Loucy (cell line): ENCODE measurements around the gene NDUFA8.

Experiments
- H2AFZ ChIP-seq: fragments of 200-600 bp; sonication (generic); 2 replicates; pipeline ENCODE4 v1.6.0; 2016; ENCODE audit warnings: antibody characterized with exemption, mild to moderate bottlenecking, low read length, moderate library complexity
- H3F3A ChIP-seq: fragments of 200-600 bp; 2 replicates; pipeline ENCODE4 v1.6.0; 2016; ENCODE audit warnings: antibody characterized with exemption, low read depth, mild to moderate bottlenecking
- H3K27me3 ChIP-seq: fragments of 200-600 bp; sonication (generic); 2 replicates; pipeline ENCODE4 v1.6.1; 2014; ENCODE audit warnings: low read length, mild to moderate bottlenecking; ENCODE audit not compliant: insufficient read depth, poor library complexity, severe bottlenecking
- H3K36me3 ChIP-seq: fragments of 200-600 bp; sonication (generic); 2 replicates; pipeline ENCODE4 v1.6.1; 2016; ENCODE audit warnings: low read length; ENCODE audit not compliant: insufficient read depth
- H3K4me1 ChIP-seq: fragments of 200-600 bp; sonication (generic); 2 replicates; pipeline ENCODE4 v1.5.1; 2014; ENCODE audit warnings: low read length, mild to moderate bottlenecking; ENCODE audit not compliant: insufficient read depth, poor library complexity, severe bottlenecking
- H3K4me2 ChIP-seq: fragments of 200-600 bp; sonication (generic); 2 replicates; pipeline ENCODE4 v1.6.0; 2014; ENCODE audit warnings: antibody characterized with exemption, low read length, low read depth, mild to moderate bottlenecking; ENCODE audit not compliant: poor library complexity, severe bottlenecking
- H3K4me3 ChIP-seq: fragments of 200-600 bp; sonication (generic); 2 replicates; pipeline ENCODE4 v1.5.1; 2014; ENCODE audit warnings: low read length, mild to moderate bottlenecking, mixed read lengths; ENCODE audit not compliant: poor library complexity, severe bottlenecking
- H3K79me2 ChIP-seq: fragments of 200-600 bp; sonication (generic); 2 replicates; pipeline ENCODE4 v1.6.1; 2014; ENCODE audit warnings: low read length; ENCODE audit not compliant: insufficient read depth
- H3K9ac ChIP-seq: fragments of 200-600 bp; sonication (generic); 2 replicates; pipeline ENCODE4 v1.6.0; 2014; ENCODE audit warnings: mild to moderate bottlenecking, low read depth, low read length, moderate library complexity; ENCODE audit not compliant: poor library complexity, severe bottlenecking
- H3K9me2 ChIP-seq: fragments of 200-600 bp; sonication (generic); replicated peaks from 2 replicates; pipeline ENCODE4 v1.6.1; 2016; ENCODE audit warnings: low read depth, low read length, mixed read lengths
- H3K9me3 ChIP-seq: fragments of 200-600 bp; sonication (generic); 2 replicates; pipeline ENCODE4 v1.6.1; 2014; ENCODE audit warnings: mild to moderate bottlenecking, antibody characterized with exemption, low read length, low read depth; ENCODE audit not compliant: insufficient read depth
- H4K20me1 ChIP-seq: fragments of 200-600 bp; sonication (generic); 2 replicates; pipeline ENCODE4 v1.6.0; 2014; ENCODE audit warnings: antibody characterized with exemption, low read length, mild to moderate bottlenecking; ENCODE audit not compliant: insufficient read depth, poor library complexity, severe bottlenecking
- CTCF ChIP-seq: fragments of 200-600 bp; sonication (generic); conservative IDR thresholded peaks from 2 replicates; pipeline ENCODE4 v1.5.1; 2014; ENCODE audit warnings: mild to moderate bottlenecking, antibody characterized with exemption, low read length
- EZH2phosphoT487 ChIP-seq: fragments of 200-600 bp; IDR thresholded peaks from 2 replicates; pipeline ENCODE4 v1.6.1; 2018; ENCODE audit warnings: antibody characterized with exemption, mild to moderate bottlenecking, moderate library complexity, borderline replicate concordance

Gene NDUFA8

DNA sequence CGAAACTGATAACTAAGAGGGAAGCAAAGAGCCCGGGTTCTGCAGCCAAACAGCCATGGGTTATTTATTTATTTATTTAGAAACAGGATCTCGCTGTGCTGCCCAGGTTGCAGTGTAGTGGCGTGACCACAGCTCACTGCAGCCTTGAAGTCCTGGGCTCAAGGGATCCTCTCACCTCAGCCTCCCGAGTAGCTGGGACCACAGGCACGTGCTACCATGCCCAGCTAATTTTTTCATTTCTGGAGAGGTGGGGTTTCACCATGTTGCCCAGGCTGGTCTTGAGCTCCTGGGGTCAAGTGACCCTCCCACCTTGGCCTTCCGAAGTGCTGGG lies 24.1 kb downstream of the NDUFA8 start:
- no peak overlapping the region for H3K4me3 ChIP-seq
- TF ChIP-seq CTCF: no peak
- no peak for TF ChIP-seq EZH2phosphoT487
- no peaks in the 10 kb centered on the region for H3K9me3 ChIP-seq
- H3F3A ChIP-seq: no peaks in the 10 kb centered on the region
- H3K4me2 ChIP-seq: no peak overlapping the region
- H4K20me1 ChIP-seq: no peaks in the 10 kb centered on the region
- no peaks in the 10 kb centered on the region for H3K79me2 ChIP-seq
- H3K27me3 ChIP-seq: no peaks in the 10 kb centered on the region
- peaks cover 10% of the 10 kb centered on the region for H3K4me1 ChIP-seq
- no peak overlapping the region for H3K9ac ChIP-seq
- H3K9me2 ChIP-seq: no peaks in the 10 kb centered on the region
- H2AFZ ChIP-seq: no peak overlapping the region
- H3K36me3 ChIP-seq: no peaks in the 10 kb centered on the region

DNA sequence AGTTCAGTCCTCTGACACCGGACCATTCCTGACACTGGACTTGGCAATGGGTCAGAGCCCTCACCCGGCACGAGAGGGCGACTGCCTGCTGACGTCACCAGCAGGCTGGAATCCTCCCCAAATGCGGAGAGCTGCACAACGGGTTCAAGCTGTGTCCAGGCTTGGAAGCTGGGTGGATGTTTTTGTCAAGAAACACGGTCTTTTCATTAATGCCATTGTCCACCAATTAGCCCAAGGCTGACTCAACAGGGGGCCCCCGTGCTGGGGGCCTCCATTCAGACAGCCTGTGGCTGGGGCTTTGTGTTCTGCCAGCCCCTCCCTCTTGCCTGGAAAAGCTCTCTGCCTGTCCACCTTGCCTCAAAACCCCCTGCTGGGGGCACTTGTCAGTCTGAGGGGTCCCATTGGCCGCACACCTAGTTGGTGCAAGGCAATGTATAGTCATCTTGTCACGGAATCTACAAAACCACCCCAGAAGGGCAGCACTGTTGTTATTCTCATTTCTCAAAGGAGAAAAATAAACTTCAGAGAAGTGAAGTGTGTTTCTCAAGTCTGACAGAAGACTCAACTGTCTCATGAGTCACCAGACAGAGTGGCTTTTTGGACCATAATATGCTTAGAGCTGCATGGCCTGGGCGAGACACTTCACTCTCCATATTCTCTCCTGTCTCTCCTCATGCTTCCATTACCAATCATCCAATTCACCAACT lies 24.6 kb downstream of the NDUFA8 start:
- Histone ChIP-seq H3K9me2 (no peaks in the 10 kb centered on the region), H3K9me3 (no peaks in the 10 kb centered on the region), H2AFZ (no peak overlapping the region), H3K36me3 (no peaks in the 10 kb centered on the region), H3K4me3 (no peak overlapping the region), H3K27me3 (no peaks in the 10 kb centered on the region), H3K4me2 (no peak overlapping the region), H3F3A (no peaks in the 10 kb centered on the region), H3K79me2 (no peaks in the 10 kb centered on the region), H3K4me1 (peaks cover 5% of the 10 kb centered on the region), H4K20me1 (no peaks in the 10 kb centered on the region), H3K9ac (no peak overlapping the region)
- TF ChIP-seq CTCF (no peak), EZH2phosphoT487 (no peak)

DNA sequence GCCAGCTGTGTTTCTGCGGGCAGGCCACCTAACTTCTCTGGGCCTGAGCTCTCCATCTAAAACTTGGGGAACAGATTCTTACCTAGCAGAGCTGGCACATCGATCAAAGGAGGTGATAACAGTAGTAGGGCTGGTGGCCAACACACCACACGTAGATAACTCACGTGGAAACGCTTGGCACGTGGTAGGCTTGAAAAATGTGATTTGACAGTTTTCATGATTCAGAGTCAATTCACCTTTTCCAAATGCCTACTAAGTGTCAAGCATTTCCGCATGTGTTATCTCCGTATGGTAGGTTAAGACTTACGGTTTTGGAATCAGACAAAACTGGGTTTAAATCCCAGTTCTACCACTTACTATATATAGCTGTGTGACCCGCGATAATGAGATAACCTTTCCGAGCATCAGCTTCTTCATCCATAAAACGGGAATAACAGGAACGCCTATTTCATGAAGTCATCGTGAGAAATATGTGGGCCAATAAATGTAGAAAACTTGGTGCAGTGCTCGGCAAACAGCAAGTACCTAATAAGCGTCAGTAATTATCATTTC lies 25.5 kb downstream of the NDUFA8 start:
- H3K36me3 ChIP-seq: no peaks in the 10 kb centered on the region
- TF ChIP-seq CTCF (no peak), EZH2phosphoT487 (no peak)
- H3K79me2 ChIP-seq: no peaks in the 10 kb centered on the region
- H3K9me2 ChIP-seq: no peaks in the 10 kb centered on the region
- no peaks in the 10 kb centered on the region for H3F3A ChIP-seq
- no peak overlapping the region for H3K9ac ChIP-seq
- no peak overlapping the region for H3K4me2 ChIP-seq
- no peaks in the 10 kb centered on the region for H4K20me1 ChIP-seq
- no peaks in the 10 kb centered on the region for H3K9me3 ChIP-seq
- H3K4me1 ChIP-seq: peaks cover under 1% of the 10 kb centered on the region
- H3K4me3 ChIP-seq: no peak overlapping the region
- H2AFZ ChIP-seq: no peak overlapping the region
- no peaks in the 10 kb centered on the region for H3K27me3 ChIP-seq
